Loucy (cell line): Measurements from ENCODE around the gene ZNF79.

Source experiments
- EZH2phosphoT487 ChIP-seq: fragments of 200-600 bp; IDR thresholded peaks from 2 replicates; pipeline ENCODE4 v1.6.1; 2018; ENCODE audit warnings: antibody characterized with exemption, mild to moderate bottlenecking, moderate library complexity, borderline replicate concordance
- TF ChIP-seq, protein P1 (sequence below): fragments of 200-600 bp; sonication (generic); conservative IDR thresholded peaks from 2 replicates; pipeline ENCODE4 v1.5.1; 2014; ENCODE audit warnings: mild to moderate bottlenecking, antibody characterized with exemption, low read length

DNA sequence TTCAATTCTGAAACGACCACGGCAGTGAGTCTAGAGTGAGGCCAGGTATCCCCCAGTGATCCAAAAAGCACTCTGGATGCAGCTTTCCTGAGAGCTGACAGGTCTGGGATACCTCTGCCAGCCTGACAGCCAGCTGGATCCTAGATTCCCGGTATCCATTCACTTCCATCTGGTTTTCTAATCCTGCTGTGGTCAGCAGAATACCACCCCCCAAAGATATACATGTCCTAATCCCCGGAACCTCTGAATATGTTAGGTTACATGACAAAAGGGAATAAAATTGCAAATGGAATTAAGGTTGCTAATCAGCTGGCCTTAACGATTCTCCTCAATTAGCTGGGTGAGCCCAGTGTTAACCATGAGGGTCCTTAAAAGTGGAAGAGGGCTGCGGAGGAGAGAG lies 1.4 kb upstream of the ZNF79 start:
- TF ChIP-seq, protein P1, sequence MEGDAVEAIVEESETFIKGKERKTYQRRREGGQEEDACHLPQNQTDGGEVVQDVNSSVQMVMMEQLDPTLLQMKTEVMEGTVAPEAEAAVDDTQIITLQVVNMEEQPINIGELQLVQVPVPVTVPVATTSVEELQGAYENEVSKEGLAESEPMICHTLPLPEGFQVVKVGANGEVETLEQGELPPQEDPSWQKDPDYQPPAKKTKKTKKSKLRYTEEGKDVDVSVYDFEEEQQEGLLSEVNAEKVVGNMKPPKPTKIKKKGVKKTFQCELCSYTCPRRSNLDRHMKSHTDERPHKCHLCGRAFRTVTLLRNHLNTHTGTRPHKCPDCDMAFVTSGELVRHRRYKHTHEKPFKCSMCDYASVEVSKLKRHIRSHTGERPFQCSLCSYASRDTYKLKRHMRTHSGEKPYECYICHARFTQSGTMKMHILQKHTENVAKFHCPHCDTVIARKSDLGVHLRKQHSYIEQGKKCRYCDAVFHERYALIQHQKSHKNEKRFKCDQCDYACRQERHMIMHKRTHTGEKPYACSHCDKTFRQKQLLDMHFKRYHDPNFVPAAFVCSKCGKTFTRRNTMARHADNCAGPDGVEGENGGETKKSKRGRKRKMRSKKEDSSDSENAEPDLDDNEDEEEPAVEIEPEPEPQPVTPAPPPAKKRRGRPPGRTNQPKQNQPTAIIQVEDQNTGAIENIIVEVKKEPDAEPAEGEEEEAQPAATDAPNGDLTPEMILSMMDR = no peak
- no peak for TF ChIP-seq EZH2phosphoT487
